Activated T-cell treated with anti-CD3 and anti-CD28 coated beads, Interleukin-2, amount 50 U/mL, for 24 hours (primary cell): Measurements from ENCODE around the gene PACSIN3.
A peak's percentile ranks its signal among the peaks of the same experiment; 100 is the strongest.

Experiments
- DNase-seq: peaks from one replicate; pipeline ENCODE4 v3.0.0-alpha.2; 2020
- H3K27ac Mint-ChIP-seq: 2 replicates; pipeline ENCODE4 v1.8.0; 2020; ENCODE audit warnings: mild to moderate bottlenecking, mixed read lengths
- H3K27me3 Mint-ChIP-seq: 2 replicates; pipeline ENCODE4 v1.8.0; 2020; ENCODE audit warnings: mixed read lengths
- H3K36me3 Mint-ChIP-seq: 2 replicates; pipeline ENCODE4 v1.8.0; 2020; ENCODE audit warnings: low read depth, mixed read lengths
- H3K4me1 Mint-ChIP-seq: 2 replicates; pipeline ENCODE4 v1.8.0; 2020; ENCODE audit warnings: low read depth, mixed read lengths
- H3K4me3 Mint-ChIP-seq: 2 replicates; pipeline ENCODE4 v1.8.0; 2020; ENCODE audit warnings: mild to moderate bottlenecking, moderate library complexity, mixed read lengths
- H3K9me3 Mint-ChIP-seq: 2 replicates; pipeline ENCODE4 v1.8.0; 2020; ENCODE audit warnings: mixed read lengths

Gene PACSIN3

GRCh38 chr11:47185305-47186075, 744 bp downstream of the PACSIN3 start:
- H3K27ac Mint-ChIP-seq: no peak overlapping the region
- peak; percentile 48 for DNase-seq
- peaks cover 39% of the 10 kb centered on the region for H3K27me3 Mint-ChIP-seq
- H3K4me1 Mint-ChIP-seq: peaks cover 15% of the 10 kb centered on the region
- H3K36me3 Mint-ChIP-seq: no peaks in the 10 kb centered on the region
- peak overlapping the region; percentile 70 for H3K4me3 Mint-ChIP-seq
- no peaks in the 10 kb centered on the region for H3K9me3 Mint-ChIP-seq

GRCh38 chr11:47184711-47185304, 1.4 kb downstream of the PACSIN3 start:
- peaks cover 15% of the 10 kb centered on the region for H3K4me1 Mint-ChIP-seq
- H3K9me3 Mint-ChIP-seq: no peaks in the 10 kb centered on the region
- H3K27ac Mint-ChIP-seq: no peak overlapping the region
- no peaks in the 10 kb centered on the region for H3K36me3 Mint-ChIP-seq
- H3K27me3 Mint-ChIP-seq: peaks cover 39% of the 10 kb centered on the region
- no peak for DNase-seq
- peak overlapping the region; percentile 46 for H3K4me3 Mint-ChIP-seq

- Mint-ChIP-seq H3K36me3 (no peaks in the 10 kb centered on the region), H3K4me1 (peaks cover 16% of the 10 kb centered on the region), H3K9me3 (no peaks in the 10 kb centered on the region), H3K4me3 (no peak overlapping the region), H3K27ac (no peak overlapping the region), H3K27me3 (peaks cover 35% of the 10 kb centered on the region)
- no peak for DNase-seq
Measured at GRCh38 chr11:47183969-47184368, 2.3 kb downstream of the PACSIN3 start.

GRCh38 chr11:47183031-47183856, 3.0 kb downstream of the PACSIN3 start:
- Mint-ChIP-seq H3K4me1 (peaks cover 16% of the 10 kb centered on the region), H3K9me3 (no peaks in the 10 kb centered on the region), H3K27me3 (peaks cover 30% of the 10 kb centered on the region), H3K4me3 (no peak overlapping the region), H3K36me3 (no peaks in the 10 kb centered on the region), H3K27ac (no peak overlapping the region)
- DNase-seq: no peak

- Mint-ChIP-seq H3K4me1 (peaks cover 18% of the 10 kb centered on the region), H3K9me3 (no peaks in the 10 kb centered on the region), H3K36me3 (no peaks in the 10 kb centered on the region), H3K27ac (no peak overlapping the region), H3K4me3 (no peak overlapping the region), H3K27me3 (peaks cover 22% of the 10 kb centered on the region)
- DNase-seq: no peak
Measured at GRCh38 chr11:47182380-47182779, 3.9 kb downstream of the PACSIN3 start.

GRCh38 chr11:47181271-47181670, 5.0 kb downstream of the PACSIN3 start:
- H3K9me3 Mint-ChIP-seq: no peaks in the 10 kb centered on the region
- peaks cover 12% of the 10 kb centered on the region for H3K4me1 Mint-ChIP-seq
- peaks cover 7% of the 10 kb centered on the region for H3K36me3 Mint-ChIP-seq
- DNase-seq: no peak
- peaks cover 17% of the 10 kb centered on the region for H3K27me3 Mint-ChIP-seq
- H3K4me3 Mint-ChIP-seq: no peak overlapping the region
- no peak overlapping the region for H3K27ac Mint-ChIP-seq

- Mint-ChIP-seq H3K27ac (no peak overlapping the region), H3K27me3 (peaks cover 17% of the 10 kb centered on the region), H3K9me3 (no peaks in the 10 kb centered on the region), H3K4me1 (peaks cover 20% of the 10 kb centered on the region), H3K36me3 (peaks cover 17% of the 10 kb centered on the region), H3K4me3 (no peak overlapping the region)
- DNase-seq: no peak
Measured at GRCh38 chr11:47180006-47180787, 6.0 kb downstream of the PACSIN3 start.

- DNase-seq: no peak
- Mint-ChIP-seq H3K27ac (no peak overlapping the region), H3K36me3 (peaks cover 23% of the 10 kb centered on the region), H3K4me1 (peaks cover 25% of the 10 kb centered on the region), H3K9me3 (no peaks in the 10 kb centered on the region), H3K27me3 (peaks cover 12% of the 10 kb centered on the region), H3K4me3 (no peak overlapping the region)
Measured at GRCh38 chr11:47179655-47179991, 6.6 kb downstream of the PACSIN3 start.

- DNase-seq: no peak
- peaks cover 5% of the 10 kb centered on the region for H3K27me3 Mint-ChIP-seq
- H3K27ac Mint-ChIP-seq: peak overlapping the region; percentile 100
- H3K4me3 Mint-ChIP-seq: no peak overlapping the region
- no peaks in the 10 kb centered on the region for H3K9me3 Mint-ChIP-seq
- peaks cover 26% of the 10 kb centered on the region for H3K36me3 Mint-ChIP-seq
- peaks cover 26% of the 10 kb centered on the region for H3K4me1 Mint-ChIP-seq
Measured at GRCh38 chr11:47178737-47179654, 7.2 kb downstream of the PACSIN3 start.

- Mint-ChIP-seq H3K4me1 (peaks cover 33% of the 10 kb centered on the region), H3K27ac (peak overlapping the region; percentile 100), H3K4me3 (no peak overlapping the region), H3K9me3 (no peaks in the 10 kb centered on the region), H3K36me3 (peaks cover 33% of the 10 kb centered on the region), H3K27me3 (peaks cover 1% of the 10 kb centered on the region)
- DNase-seq: no peak
Measured at GRCh38 chr11:47178316-47178715, 7.9 kb downstream of the PACSIN3 start.

GRCh38 chr11:47177846-47178245, 8.4 kb downstream of the PACSIN3 start:
- DNase-seq: no peak
- Mint-ChIP-seq H3K27ac (peak overlapping the region; percentile 100), H3K4me3 (peak overlapping the region; percentile 93), H3K27me3 (no peaks in the 10 kb centered on the region), H3K4me1 (peaks cover 38% of the 10 kb centered on the region), H3K9me3 (no peaks in the 10 kb centered on the region), H3K36me3 (peaks cover 38% of the 10 kb centered on the region)

- peak overlapping the region; percentile 93 for H3K4me3 Mint-ChIP-seq
- peaks cover 43% of the 10 kb centered on the region for H3K4me1 Mint-ChIP-seq
Measured at GRCh38 chr11:47177229-47177845, 8.9 kb downstream of the PACSIN3 start.

More at GRCh38 chr11:47177229-47177845, 8.9 kb downstream of the PACSIN3 start:
- H3K27me3 Mint-ChIP-seq: no peaks in the 10 kb centered on the region
- H3K36me3 Mint-ChIP-seq: peaks cover 43% of the 10 kb centered on the region
- no peaks in the 10 kb centered on the region for H3K9me3 Mint-ChIP-seq
- DNase-seq: no peak
- peak overlapping the region; percentile 100 for H3K27ac Mint-ChIP-seq
